B cell (primary cell): ENCODE measurements around the gene CFAP119. TPM values are rescaled to one million over a fixed set of nuclear protein-coding genes. Genes with fewer than 3 reads are reported as not detected.

Experiments
- ATAC-seq: fragments of 200-7000 bp; cut with Tn5 transposase; one replicate; pipeline ENCODE4 v1.10.0; 2021; ENCODE audit warnings: low read depth, mild to moderate bottlenecking, moderate number of reproducible peaks, moderate library complexity
- CTCF ChIA-PET: fragments of 350-600 bp; sonication (Branson Sonifier 250); formaldehyde crosslinking; loops from one replicate; lab custom pipeline; 2021; ENCODE audit warnings: antibody characterized with exemption, inconsistent platforms; lab: Charles Lee
- POLR2A ChIA-PET: fragments of 350-600 bp; sonication (Branson Sonifier 250); formaldehyde crosslinking; loops from one replicate; lab custom pipeline; 2021; ENCODE audit warnings: antibody characterized with exemption; lab: Charles Lee
- DNase-seq: peaks from one replicate; pipeline ENCODE4 v3.0.0; 2013
- H2AFZ ChIP-seq: 2 replicates; pipeline ENCODE4 v1.6.1; 2012; ENCODE audit warnings: mild to moderate bottlenecking, low read depth, low read length; ENCODE audit not compliant: insufficient read depth, poor library complexity, severe bottlenecking
- H3K27ac ChIP-seq, 2 donors: 1 replicate in 1 of 2; 2 replicates in 1 of 2; pipeline ENCODE4 v1.5.1; 2012 to 2013; ENCODE audit warnings: low read length in 2 of 2, mild to moderate bottlenecking in 2 of 2, moderate library complexity in 1 of 2
- H3K27me3 ChIP-seq, 4 experiments: fragments of 200-600 bp in 1 of 4; sonication (generic) in 1 of 4; replicated peaks in 1 of 4; 1 replicate in 2 of 4; 2 replicates in 2 of 4; pipeline versions ENCODE4 v1.6.1 to v1.7.0; 2013 to 2016; ENCODE audit warnings: low read length in 3 of 4, mild to moderate bottlenecking in 2 of 4, mixed read lengths in 1 of 4, moderate library complexity in 1 of 4; ENCODE audit not compliant: insufficient read depth in 4 of 4, control insufficient read depth in 3 of 4; ENCODE audit errors: control extremely low read depth in 1 of 4
- H3K36me3 ChIP-seq, 2 experiments: replicated peaks in 1 of 2; 1 replicate in 1 of 2; 2 replicates in 1 of 2; pipeline versions ENCODE4 v1.6.1 to v1.7.1; 2013; ENCODE audit warnings: low read length in 1 of 2; ENCODE audit not compliant: insufficient read depth in 2 of 2, control insufficient read depth in 1 of 2; ENCODE audit errors: control extremely low read depth in 1 of 2, extremely low read depth in 1 of 2
- H3K4me1 ChIP-seq, 2 donors: fragments of 200-600 bp in 1 of 2; sonication (generic) in 1 of 2; 1 replicate in 1 of 2; 2 replicates in 1 of 2; pipeline versions ENCODE4 v1.5.1 to v1.6.1; 2013 to 2017; ENCODE audit warnings: low read length in 2 of 2; ENCODE audit not compliant: control insufficient read depth in 2 of 2, insufficient read depth in 2 of 2
- H3K4me2 ChIP-seq: replicated peaks from 2 replicates; pipeline ENCODE3; 2012; ENCODE audit warnings: mild to moderate bottlenecking, low read depth, low read length; ENCODE audit not compliant: poor library complexity, severe bottlenecking
- H3K4me3 ChIP-seq, 5 experiments: fragments of 200-600 bp in 1 of 5; sonication (generic) in 1 of 5; 1 replicate in 3 of 5; 2 replicates in 2 of 5; pipeline versions ENCODE4 v1.5.1 to v1.7.0; 2011 to 2016; ENCODE audit warnings: low read length in 4 of 5, mild to moderate bottlenecking in 4 of 5, low read depth in 2 of 5, control low read depth in 1 of 5, moderate library complexity in 1 of 5; ENCODE audit not compliant: insufficient read depth in 1 of 5; ENCODE audit errors: control extremely low read depth in 1 of 5, extremely low read depth in 1 of 5
- H3K79me2 ChIP-seq: fragments of 200-600 bp; sonication (generic); one replicate; pipeline ENCODE4 v1.6.0; 2016; ENCODE audit warnings: low read length; ENCODE audit not compliant: control insufficient read depth, insufficient read depth
- H3K9ac ChIP-seq: fragments of 200-600 bp; sonication (generic); 2 replicates; pipeline ENCODE4 v1.6.1; 2017; ENCODE audit warnings: mild to moderate bottlenecking, low read length, moderate library complexity
- H3K9me3 ChIP-seq, 3 donors: one replicate each; pipeline versions ENCODE4 v1.6.1 to v1.7.1; 2013; ENCODE audit warnings: low read length in 2 of 3; ENCODE audit not compliant: control insufficient read depth in 2 of 3, insufficient read depth in 1 of 3; ENCODE audit errors: control extremely low read depth in 1 of 3
- H4K20me1 ChIP-seq: 2 replicates; pipeline ENCODE4 v1.6.0; 2012; ENCODE audit warnings: mild to moderate bottlenecking, low read length; ENCODE audit not compliant: insufficient read depth, control insufficient read depth, poor library complexity, severe bottlenecking
- H3K27ac Mint-ChIP-seq: one replicate; pipeline ENCODE4 v1.8.0; 2021; ENCODE audit warnings: mixed read lengths
- H3K27me3 Mint-ChIP-seq: one replicate; pipeline ENCODE4 v1.8.0; 2021; ENCODE audit warnings: mixed read lengths
- H3K4me1 Mint-ChIP-seq: one replicate; pipeline ENCODE4 v1.8.0; 2021; ENCODE audit warnings: mixed read lengths
- H3K4me3 Mint-ChIP-seq: one replicate; pipeline ENCODE4 v1.8.0; 2021; ENCODE audit warnings: mixed read lengths
- H3K9me3 Mint-ChIP-seq: one replicate; pipeline ENCODE4 v1.8.0; 2022; ENCODE audit warnings: mixed read lengths; ENCODE audit not compliant: insufficient read depth
- CTCF ChIP-seq: fragments of 200-600 bp; IDR thresholded peaks from one replicate; pipeline ENCODE4 v1.8.0; 2022; ENCODE audit warnings: antibody characterized with exemption, mild to moderate bottlenecking
- EZH2 ChIP-seq: IDR thresholded peaks from 2 replicates; pipeline ENCODE4 v1.6.1; 2012; ENCODE audit warnings: borderline replicate concordance, low read depth, mild to moderate bottlenecking, moderate library complexity, low read length; ENCODE audit not compliant: insufficient read depth, poor library complexity, severe bottlenecking
- WGBS: methylation state at CpG from one replicate; pipeline ENCODE4 v1.1.5; 2013; ENCODE audit warnings: missing lambda C conversion rate; ENCODE audit not compliant: insufficient coverage; 5-methylcytosine and 5-hydroxymethylcytosine counted together
- intact Hi-C: fragments of 100-400 bp; cut with micrococcal nuclease; formaldehyde crosslinking; loops from one replicate; pipeline ENCODE4 v1.10.0; 2022
- polyA plus RNA-seq: library from polyadenylated mRNA; depleted of rRNA; stranded (reverse); fragments of >200 nt; gene quantifications from 2 replicates; pipeline ENCODE4 v1.2.3, GENCODE V29; 2012
- total RNA-seq, 2 donors: library from RNA; stranded (reverse); fragments of 120-200 nt in 1 of 2; gene quantifications; 1 replicate in 1 of 2; 2 replicates in 1 of 2; pipeline versions ENCODE4 v1.2.3 to v1.2.4, GENCODE V29; 2013 to 2022

Gene CFAP119
- total and polyA plus RNA-seq, 2 donors (not counting 1 experiment from before 2014, with no cell fraction given): 8.5 to 11.7 TPM

GRCh38 chr16:30748634-30749445 is 13.0 kb downstream of the CFAP119 start:
- Histone ChIP-seq H4K20me1 (no peaks in the 10 kb centered on the region), H3K79me2 (peaks cover 9% of the 10 kb centered on the region), H2AFZ (peak overlapping the region; percentile 87), H3K27me3 (no peaks in the 10 kb centered on the region), H3K27ac (no peak overlapping the region), H3K4me3 (peak overlapping the region in 4 of 5 experiments; percentile 62 to 84 (median 76)), H3K9me3 (no peaks in the 10 kb centered on the region), H3K36me3 (peaks cover 0 to 25% of the 10 kb centered on the region in 2 experiments), H3K4me1 (peaks cover 3 to 5% of the 10 kb centered on the region in 2 donors), H3K4me2 (peak overlapping the region; percentile 89), H3K9ac (peak overlapping the region; percentile 81)
- H3K4me1 Mint-ChIP-seq: peaks cover 19% of the 10 kb centered on the region
- ChIA-PET CTCF (interaction anchor here (1.2 to 1.3 kb wide), 3 partner anchors 27 to 394 kb away, joined by 3 read pairs; no protein-coding TSS in a partner anchor), POLR2A (interaction anchor here (0.5 to 1.7 kb wide), 13 partner anchors 8 to 788 kb away, joined by 3 to 9 read pairs (median 4); partner anchors contain the start of genes CFAP119 and SRCAP)
- DNase-seq (peak; percentile 37), ATAC-seq (peak; percentile 1)
- H3K9me3 Mint-ChIP-seq: no peaks in the 10 kb centered on the region
- TF ChIP-seq EZH2 (no peak), CTCF (no peak)
- intact Hi-C loops: loop anchor here (1.0 to 2.0 kb wide), 8 partner anchors 13 to 190 kb away; partner anchors contain the start of genes CFAP119, FBRS, RNF40 and ZNF764
- H3K4me3 Mint-ChIP-seq: peak overlapping the region; percentile 92
- peak overlapping the region; percentile 83 for H3K27ac Mint-ChIP-seq
- WGBS: 13% methylated on average over 26 of the region's 36 CpGs
- no peaks in the 10 kb centered on the region for H3K27me3 Mint-ChIP-seq
